A549 (cell line): ENCODE results near the gene TAGLN3. TPM values are rescaled to one million over a fixed set of nuclear protein-coding genes. Genes with fewer than 3 reads are reported as not detected.

ENCODE experiments used
- ATAC-seq, 2 experiments: fragments of 200-7000 bp in 1 of 2; fragments of >200 bp in 1 of 2; cut with Nextera tagmentation in 1 of 2; cut with Tn5 transposase in 1 of 2; 3 replicates each; pipeline versions ENCODE4 v1.8.0 to v1.9.1; 2018 to 2020; ENCODE audit warnings: mild to moderate bottlenecking in 1 of 2, moderate library complexity in 1 of 2
- CTCF ChIA-PET: fragments of 300-600 bp; sonication (Branson Sonifier 250); formaldehyde crosslinking; extraction: SDS; loops from one replicate; lab custom pipeline; 2021; ENCODE audit warnings: antibody characterized with exemption, inconsistent platforms; lab: Yijun Ruan, JAX
- POLR2A ChIA-PET: fragments of 350-600 bp; formaldehyde crosslinking; extraction: SDS; loops from one replicate; lab custom pipeline; 2021; ENCODE audit warnings: antibody characterized with exemption, inconsistent platforms; lab: Yijun Ruan, JAX
- DNase-seq, 2 experiments: peaks; one replicate each; pipeline versions ENCODE4 v3.0.0 to v3.0.0-alpha.2; 2011 to 2016; ENCODE audit warnings: low read depth in 1 of 2, low spot score in 1 of 2
- FAIRE-seq: peaks from 2 replicates; lab custom pipeline; 2011; peaks lifted over from hg19 to GRCh38; lab: Jason Lieb, UNC
- H3K27ac ChIP-seq, 2 experiments: fragments of >200 bp; sonication (Bioruptor Twin); formaldehyde crosslinking; 3 replicates each; pipeline ENCODE4 v1.5.1; 2016 to 2017
- H3K4me1 ChIP-seq: fragments of >200 bp; sonication (Bioruptor Twin); formaldehyde crosslinking; 3 replicates; pipeline ENCODE4 v1.6.1; 2016
- H3K4me2 ChIP-seq: fragments of >200 bp; sonication (Bioruptor Twin); formaldehyde crosslinking; 3 replicates; pipeline ENCODE4 v1.6.1; 2016
- H3K4me3 ChIP-seq: fragments of >200 bp; sonication (Bioruptor Twin); formaldehyde crosslinking; 3 replicates; pipeline ENCODE4 v1.5.1; 2016
- H3K9me3 ChIP-seq: fragments of >200 bp; sonication (Bioruptor Twin); formaldehyde crosslinking; 3 replicates; pipeline ENCODE4 v1.6.1; 2016
- CBX2 ChIP-seq: fragments of 200-600 bp; sonication (generic); IDR thresholded peaks from 2 replicates; pipeline ENCODE4 v1.6.1; 2016; ENCODE audit warnings: low read depth, mild to moderate bottlenecking, borderline replicate concordance
- EP300 ChIP-seq, 2 experiments: fragments of >200 bp; sonication (Bioruptor Twin); formaldehyde crosslinking; IDR thresholded peaks; 2 replicates in 1 of 2; 3 replicates in 1 of 2; pipeline ENCODE4 v1.6.1; 2016 to 2017
- FOXS1 ChIP-seq: fragments of 250-450 bp; sonication (Bioruptor Pico); IDR thresholded peaks from 2 replicates; pipeline ENCODE4 v1.5.0; 2020; ENCODE audit warnings: mild to moderate bottlenecking, moderate library complexity
- GATA3 ChIP-seq: IDR thresholded peaks from 2 replicates; pipeline ENCODE4 v1.6.1; 2012; ENCODE audit warnings: borderline replicate concordance
- HDAC2 ChIP-seq: fragments of 200-600 bp; sonication (generic); IDR thresholded peaks from 2 replicates; pipeline ENCODE4 v1.6.1; 2016
- HEYL ChIP-seq: fragments of 250-450 bp; sonication (Bioruptor Pico); IDR thresholded peaks from 2 replicates; pipeline ENCODE4 v1.8.0; 2021; ENCODE audit warnings: mild to moderate bottlenecking, moderate library complexity
- JUNB ChIP-seq: fragments of >200 bp; sonication (Bioruptor Twin); formaldehyde crosslinking; IDR thresholded peaks from 2 replicates; pipeline ENCODE4 v1.6.1; 2016
- KDM5A ChIP-seq: fragments of 200-600 bp; sonication (generic); IDR thresholded peaks from 2 replicates; pipeline ENCODE4 v1.6.1; 2016; ENCODE audit warnings: antibody characterized with exemption, mild to moderate bottlenecking
- MAZ ChIP-seq: fragments of 150-350 bp; IDR thresholded peaks from 2 replicates; pipeline ENCODE4 v1.6.1; 2014; ENCODE audit warnings: antibody characterized with exemption, low read depth, low read length, borderline replicate concordance
- NFE2L2 ChIP-seq: fragments of 150-350 bp; conservative IDR thresholded peaks from 2 replicates; pipeline ENCODE4 v1.6.1; 2014; ENCODE audit warnings: low read length
- NPAS2 ChIP-seq: fragments of 250-450 bp; sonication (Bioruptor Pico); IDR thresholded peaks from 2 replicates; pipeline ENCODE4 v1.8.0; 2022; ENCODE audit warnings: mild to moderate bottlenecking, moderate library complexity, borderline replicate concordance
- NR3C1 ChIP-seq: fragments of >200 bp; sonication (Bioruptor Twin); formaldehyde crosslinking; IDR thresholded peaks from 3 replicates; pipeline ENCODE4 v1.6.1; 2017
- PBX3 ChIP-seq: IDR thresholded peaks from 2 replicates; pipeline ENCODE4 v1.6.1; 2012
- POLR2A ChIP-seq: IDR thresholded peaks from 2 replicates; pipeline ENCODE4 v1.6.1; 2012; ENCODE audit warnings: mild to moderate bottlenecking, low read length
- POLR2AphosphoS2 ChIP-seq: conservative IDR thresholded peaks from 2 replicates; pipeline ENCODE4 v1.6.1; 2012; ENCODE audit warnings: low read length, improper control_type of control experiment, inconsistent platforms
- RARB ChIP-seq: fragments of 250-450 bp; sonication (Bioruptor Pico); IDR thresholded peaks from 2 replicates; pipeline ENCODE4 v1.8.0; 2021; ENCODE audit warnings: mild to moderate bottlenecking, moderate library complexity
- REST ChIP-seq: fragments of 200-600 bp; sonication (generic); IDR thresholded peaks from 2 replicates; pipeline ENCODE4 v1.6.1; 2016; ENCODE audit warnings: antibody characterized with exemption, mild to moderate bottlenecking, moderate library complexity
- SREBF2 ChIP-seq: fragments of 450-650 bp; IDR thresholded peaks from 2 replicates; pipeline ENCODE4 v1.6.1; 2014; ENCODE audit warnings: mild to moderate bottlenecking, moderate library complexity
- ZFP36 ChIP-seq: fragments of 450-650 bp; IDR thresholded peaks from 2 replicates; pipeline ENCODE4 v1.6.1; 2014; ENCODE audit warnings: borderline replicate concordance; ENCODE audit not compliant: partially characterized antibody
- ZNF302 ChIP-seq: fragments of 250-450 bp; sonication (Bioruptor Pico); IDR thresholded peaks from 2 replicates; pipeline ENCODE4 v1.9.0; 2021; ENCODE audit warnings: inconsistent platforms, mild to moderate bottlenecking, moderate library complexity
- ZSCAN20 ChIP-seq: fragments of 250-450 bp; sonication (Bioruptor Pico); IDR thresholded peaks from 2 replicates; pipeline ENCODE4 v1.8.0; 2022; ENCODE audit warnings: mild to moderate bottlenecking, moderate library complexity
- WGBS: methylation state at CpG from one replicate; pipeline ENCODE4 v1.1.6; 2017; ENCODE audit errors: missing lambda C conversion rate; 5-methylcytosine and 5-hydroxymethylcytosine counted together
- polyA plus RNA-seq, 4 experiments: library from polyadenylated mRNA; depleted of rRNA in 3 of 4; stranded (reverse); fragments of >200 nt; fragmentation: RNase III in 1 of 4; extraction: RNeasy Plus Mini Kit Qiagen cat#74134 plus additional on column Dnase treatment in 1 of 4; gene quantifications; 2 replicates in 3 of 4; 3 replicates in 1 of 4; pipeline ENCODE4 v1.2.3, GENCODE V29; 2011 to 2017
- TF ChIP-seq, protein P1 (sequence below): fragments of 250-450 bp; sonication (Bioruptor Pico); IDR thresholded peaks from 2 replicates; pipeline ENCODE4 v1.5.0; 2020; ENCODE audit warnings: low read depth, mild to moderate bottlenecking, moderate library complexity
- TF ChIP-seq, protein P2 (sequence below): fragments of >200 bp; sonication (Bioruptor Twin); formaldehyde crosslinking; IDR thresholded peaks from 2 replicates; pipeline ENCODE4 v1.6.1; 2016
- TF ChIP-seq, protein P3 (sequence below): IDR thresholded peaks from 2 replicates; pipeline ENCODE4 v1.6.1; 2012

Gene TAGLN3
- polyA plus RNA-seq, 2 of the 4 experiments (the other 2 are of a cell fraction): not detected

DNA sequence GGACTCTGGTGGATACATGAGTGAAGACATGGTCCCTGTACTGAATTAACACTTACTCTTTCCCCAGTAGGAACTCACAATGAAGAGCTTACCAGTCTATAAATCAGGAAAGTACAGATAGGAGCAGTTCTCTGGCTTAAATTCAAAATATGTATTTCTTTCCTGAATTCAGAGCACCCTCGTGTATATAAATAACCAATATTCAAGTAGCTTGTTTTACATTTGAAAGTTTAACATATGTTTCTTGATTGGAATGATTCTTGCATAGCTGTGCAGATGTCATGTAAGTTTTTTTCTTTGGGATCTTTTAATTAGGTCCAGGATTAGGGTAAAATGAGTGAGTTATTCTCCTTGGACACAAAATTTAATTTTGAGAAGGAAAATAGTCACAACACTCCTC lies 21.0 kb downstream of the TAGLN3 start:
- POLR2A ChIA-PET: no interaction called here
- Histone ChIP-seq H3K27ac (no peak overlapping the region), H3K4me1 (no peaks in the 10 kb centered on the region), H3K9me3 (no peaks in the 10 kb centered on the region)
- FAIRE-seq (no peak), DNase-seq (no peak), ATAC-seq (no peak)
- TF ChIP-seq SREBF2 (no peak), ZNF302 (CRISPR knock-in tag) (no peak), GATA3 (no peak), REST (no peak)
- TF ChIP-seq, all 56 proteins: peak for 0
- H3K4me2 ChIP-seq: no peak overlapping the region
- no peak overlapping the region for H3K4me3 ChIP-seq
- WGBS: 63% methylated on average over 1 of the region's 1 CpG
- CTCF ChIA-PET: interaction anchor here (2.4 to 12.2 kb wide), 2 partner anchors 23 to 31 kb away, joined by 8 to 113 read pairs; no protein-coding TSS in a partner anchor

- ChIA-PET POLR2A (no interaction called here), CTCF (interaction anchor here (2.4 to 12.2 kb wide), 2 partner anchors 22 to 31 kb away, joined by 8 to 113 read pairs; no protein-coding TSS in a partner anchor)
- no peaks in the 10 kb centered on the region for H3K9me3 ChIP-seq
- FAIRE-seq: no peak
- no peak overlapping the region for H3K27ac ChIP-seq
- no peak for TF ChIP-seq PBX3
- TF ChIP-seq HDAC2: no peak
- no peak for TF ChIP-seq POLR2AphosphoS2
- no peak for TF ChIP-seq ZFP36
- no peak for TF ChIP-seq EP300 (IDR thresholded peaks at IDR 0.05)
- TF ChIP-seq NPAS2: no peak
- no peak for TF ChIP-seq CBX2
- no peak for TF ChIP-seq POLR2A
- no peak for TF ChIP-seq NR3C1
- DNase-seq: no peak
- H3K4me1 ChIP-seq: no peaks in the 10 kb centered on the region
- H3K4me3 ChIP-seq: no peak overlapping the region
- ATAC-seq: no peak
- WGBS: 71% methylated on average over 1 of the region's 1 CpG
- no peak overlapping the region for H3K4me2 ChIP-seq
Observed at GRCh38 chr3:112020674-112021085, 22.0 kb downstream of the TAGLN3 start.

DNA sequence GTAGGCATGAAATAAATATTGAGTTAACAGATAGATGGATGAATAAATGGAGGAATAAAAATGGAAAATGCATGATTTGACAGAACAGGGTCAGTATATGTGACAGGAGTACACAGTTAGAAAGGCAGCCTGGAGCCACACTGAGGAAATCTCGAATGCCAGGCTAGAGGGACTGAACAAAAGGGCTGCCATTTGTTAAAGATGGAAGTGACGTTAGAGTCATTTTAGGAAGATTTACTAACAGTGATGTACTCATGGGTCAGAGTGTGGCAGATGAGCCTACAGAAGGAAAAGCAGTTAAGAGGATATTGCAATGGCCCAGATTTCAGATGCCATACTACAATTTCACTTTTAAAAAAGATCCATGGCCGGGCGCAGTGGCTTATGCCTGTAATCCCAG lies 28.4 kb downstream of the TAGLN3 start:
- H3K4me2 ChIP-seq: no peak overlapping the region

More for the DNA sequence above, 28.4 kb downstream of the TAGLN3 start:
- ATAC-seq: no peak
- H3K9me3 ChIP-seq: no peaks in the 10 kb centered on the region
- ChIA-PET CTCF (interaction anchor here (0.7 to 1.5 kb wide), 3 partner anchors 14 to 38 kb away, joined by 4 to 8 read pairs (median 5); no protein-coding TSS in a partner anchor), POLR2A (no interaction called here)
- TF ChIP-seq MAZ (no peak), NFE2L2 (no peak), HEYL (no peak), HDAC2 (no peak), RARB (CRISPR knock-in tag) (no peak), JUNB (no peak), ZFP36 (no peak), FOXS1 (CRISPR knock-in tag) (no peak), ZSCAN20 (CRISPR knock-in tag) (no peak), KDM5A (no peak)
- TF ChIP-seq, protein P1, sequence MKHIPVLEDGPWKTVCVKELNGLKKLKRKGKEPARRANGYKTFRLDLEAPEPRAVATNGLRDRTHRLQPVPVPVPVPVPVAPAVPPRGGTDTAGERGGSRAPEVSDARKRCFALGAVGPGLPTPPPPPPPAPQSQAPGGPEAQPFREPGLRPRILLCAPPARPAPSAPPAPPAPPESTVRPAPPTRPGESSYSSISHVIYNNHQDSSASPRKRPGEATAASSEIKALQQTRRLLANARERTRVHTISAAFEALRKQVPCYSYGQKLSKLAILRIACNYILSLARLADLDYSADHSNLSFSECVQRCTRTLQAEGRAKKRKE (CRISPR knock-in tag): no peak
- TF ChIP-seq, protein P2, sequence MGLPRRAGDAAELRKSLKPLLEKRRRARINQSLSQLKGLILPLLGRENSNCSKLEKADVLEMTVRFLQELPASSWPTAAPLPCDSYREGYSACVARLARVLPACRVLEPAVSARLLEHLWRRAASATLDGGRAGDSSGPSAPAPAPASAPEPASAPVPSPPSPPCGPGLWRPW: no peak
- TF ChIP-seq, protein P3, sequence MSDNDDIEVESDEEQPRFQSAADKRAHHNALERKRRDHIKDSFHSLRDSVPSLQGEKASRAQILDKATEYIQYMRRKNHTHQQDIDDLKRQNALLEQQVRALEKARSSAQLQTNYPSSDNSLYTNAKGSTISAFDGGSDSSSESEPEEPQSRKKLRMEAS: no peak
- H3K27ac ChIP-seq: no peak overlapping the region
- DNase-seq: no peak
- no peak for FAIRE-seq
- 67% methylated on average over 4 of the region's 4 CpGs for WGBS
- H3K4me3 ChIP-seq: no peak overlapping the region
- H3K4me1 ChIP-seq: no peaks in the 10 kb centered on the region
